AG09309 (cell line): Measurements from ENCODE around the gene DNAH7.

Source experiments
- DNase-seq: peaks from one replicate; pipeline ENCODE4 v3.0.0-alpha.2; 2010; ENCODE audit warnings: low read depth
- H3K4me3 ChIP-seq: 2 replicates; pipeline ENCODE4 v1.5.1; 2011; ENCODE audit warnings: mild to moderate bottlenecking, low read depth, low read length, moderate library complexity; ENCODE audit not compliant: control insufficient read depth
- TF ChIP-seq, protein P1 (sequence below): IDR thresholded peaks from 2 replicates; pipeline ENCODE4 v1.5.1; 2011; ENCODE audit warnings: mild to moderate bottlenecking, low read depth, low read length, inconsistent platforms; ENCODE audit not compliant: insufficient read depth, control insufficient read depth; ENCODE audit errors: missing control alignments

DNAH7 gene

DNA sequence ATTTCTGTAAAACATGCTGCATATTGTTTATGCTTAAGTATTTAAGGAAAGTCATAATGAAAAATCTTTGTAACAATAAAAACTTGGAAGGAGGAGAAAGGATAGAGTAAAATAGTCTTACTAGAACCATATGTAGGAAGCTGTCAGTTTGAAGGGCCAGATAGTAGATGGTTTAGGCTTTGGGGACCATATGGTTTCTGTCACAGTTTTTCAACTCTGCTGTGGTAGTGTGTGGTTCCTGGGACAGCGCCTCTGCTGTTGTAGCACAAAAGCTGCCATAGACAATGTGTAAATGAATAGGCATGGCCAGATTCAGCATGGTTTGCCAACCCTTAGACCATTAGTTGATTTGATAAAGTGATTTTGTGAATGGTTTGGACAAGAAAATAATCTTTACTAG is 336.1 kb downstream of the DNAH7 start:
- no peak for DNase-seq
- no peak overlapping the region for H3K4me3 ChIP-seq
- TF ChIP-seq, protein P1, sequence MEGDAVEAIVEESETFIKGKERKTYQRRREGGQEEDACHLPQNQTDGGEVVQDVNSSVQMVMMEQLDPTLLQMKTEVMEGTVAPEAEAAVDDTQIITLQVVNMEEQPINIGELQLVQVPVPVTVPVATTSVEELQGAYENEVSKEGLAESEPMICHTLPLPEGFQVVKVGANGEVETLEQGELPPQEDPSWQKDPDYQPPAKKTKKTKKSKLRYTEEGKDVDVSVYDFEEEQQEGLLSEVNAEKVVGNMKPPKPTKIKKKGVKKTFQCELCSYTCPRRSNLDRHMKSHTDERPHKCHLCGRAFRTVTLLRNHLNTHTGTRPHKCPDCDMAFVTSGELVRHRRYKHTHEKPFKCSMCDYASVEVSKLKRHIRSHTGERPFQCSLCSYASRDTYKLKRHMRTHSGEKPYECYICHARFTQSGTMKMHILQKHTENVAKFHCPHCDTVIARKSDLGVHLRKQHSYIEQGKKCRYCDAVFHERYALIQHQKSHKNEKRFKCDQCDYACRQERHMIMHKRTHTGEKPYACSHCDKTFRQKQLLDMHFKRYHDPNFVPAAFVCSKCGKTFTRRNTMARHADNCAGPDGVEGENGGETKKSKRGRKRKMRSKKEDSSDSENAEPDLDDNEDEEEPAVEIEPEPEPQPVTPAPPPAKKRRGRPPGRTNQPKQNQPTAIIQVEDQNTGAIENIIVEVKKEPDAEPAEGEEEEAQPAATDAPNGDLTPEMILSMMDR = no peak

DNA sequence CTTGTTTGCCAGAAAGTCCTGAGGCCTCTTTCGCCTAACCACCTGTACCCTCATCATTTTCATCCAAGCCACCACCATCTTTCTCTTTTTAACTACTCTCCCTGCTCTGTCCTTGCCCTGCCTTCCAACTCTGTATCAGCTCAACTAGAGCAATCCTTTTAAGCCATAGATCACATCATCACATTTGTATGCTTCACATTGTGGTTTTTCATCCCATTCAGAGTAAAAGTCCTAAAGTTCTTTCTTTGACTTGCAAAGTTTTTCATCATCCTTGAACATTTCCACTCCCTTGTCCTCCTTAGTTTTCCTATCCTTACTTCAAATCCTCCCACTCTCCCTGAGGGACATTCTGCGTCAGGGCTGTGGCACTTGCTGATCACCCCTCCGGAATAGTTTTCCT is 337.7 kb downstream of the DNAH7 start:
- no peak overlapping the region for H3K4me3 ChIP-seq
- TF ChIP-seq, protein P1 = no peak
- no peak for DNase-seq

DNA sequence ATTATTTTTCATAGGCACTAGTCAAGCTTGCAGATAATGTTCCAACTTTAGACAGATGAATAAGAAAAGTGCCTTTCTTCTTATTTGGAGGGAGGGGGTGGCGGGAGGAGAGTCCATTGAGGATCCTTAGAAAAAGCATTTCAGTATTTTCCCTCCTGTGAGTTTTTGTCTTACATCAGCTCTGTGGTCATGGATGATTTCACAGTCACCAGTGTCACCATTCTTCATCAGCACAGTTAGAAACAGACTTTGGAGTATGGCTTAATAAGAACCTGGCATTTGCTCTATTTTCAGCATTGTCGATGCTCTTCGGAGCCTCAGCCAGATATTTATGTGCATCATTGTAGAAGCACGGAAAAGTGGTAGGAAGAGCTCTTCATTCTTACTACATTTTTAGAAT is 341.5 kb downstream of the DNAH7 start:
- H3K4me3 ChIP-seq = no peak overlapping the region
- no peak for DNase-seq
- TF ChIP-seq, protein P1 = no peak

DNA sequence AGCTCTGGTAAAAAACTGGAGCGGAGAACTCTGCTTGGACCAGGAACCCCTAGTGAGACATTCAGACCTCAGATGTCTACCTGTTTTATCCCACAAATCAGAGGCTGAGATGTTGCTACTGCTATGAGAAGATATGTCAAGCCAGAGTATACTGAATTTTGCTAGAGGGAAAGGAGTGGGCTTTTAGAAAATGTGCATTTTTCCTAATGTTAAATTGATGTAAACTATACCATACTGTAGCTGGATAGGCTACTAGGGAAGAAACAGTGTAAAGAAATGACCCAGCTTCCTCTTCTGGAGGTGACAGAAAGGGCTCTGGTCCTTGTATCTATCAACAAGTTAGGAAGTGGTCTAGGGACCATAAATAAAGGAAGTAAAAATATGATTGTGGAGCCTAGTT is 346.6 kb downstream of the DNAH7 start:
- DNase-seq = no peak
- TF ChIP-seq, protein P1 = no peak
- no peak overlapping the region for H3K4me3 ChIP-seq

DNA sequence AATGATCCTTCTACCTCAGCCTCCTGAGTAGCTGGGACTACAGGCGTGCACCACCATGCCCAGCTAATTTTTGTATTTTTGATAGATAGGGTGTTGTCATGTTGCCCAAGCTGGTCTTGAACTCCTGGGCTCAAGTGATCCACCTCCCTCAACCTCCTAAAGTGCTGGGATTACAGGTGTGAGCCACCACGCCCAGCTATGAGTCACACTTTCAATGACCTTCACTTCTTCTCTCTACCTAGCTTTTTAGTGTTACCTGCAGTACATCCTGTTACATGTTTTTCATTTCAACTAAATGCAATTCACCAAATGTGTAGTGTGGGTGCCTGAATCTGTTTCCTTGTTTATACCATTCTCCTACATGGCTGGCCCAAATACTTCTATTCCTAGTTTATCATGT is 347.6 kb downstream of the DNAH7 start:
- TF ChIP-seq, protein P1 = no peak
- H3K4me3 ChIP-seq = no peak overlapping the region
- DNase-seq = no peak

DNA sequence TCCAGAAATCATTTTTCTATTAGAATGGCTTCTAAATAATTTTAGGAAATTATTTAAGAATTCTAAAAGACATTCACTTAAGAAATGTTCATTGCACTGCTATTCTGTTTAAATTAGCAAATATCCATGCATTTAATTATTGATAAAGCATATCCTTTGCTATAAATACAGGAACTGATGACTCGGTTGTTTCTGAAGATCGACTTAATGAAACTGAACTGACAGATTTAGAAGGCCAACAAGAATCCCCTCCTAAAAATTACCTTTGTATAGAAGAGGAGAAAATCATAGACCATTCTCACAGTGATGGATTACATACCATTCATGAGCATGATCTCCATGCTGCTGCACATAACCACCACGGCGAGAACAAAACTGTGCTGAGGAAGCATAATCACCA is 352.2 kb downstream of the DNAH7 start:
- TF ChIP-seq, protein P1 = no peak
- H3K4me3 ChIP-seq = no peak overlapping the region
- DNase-seq = no peak

DNA sequence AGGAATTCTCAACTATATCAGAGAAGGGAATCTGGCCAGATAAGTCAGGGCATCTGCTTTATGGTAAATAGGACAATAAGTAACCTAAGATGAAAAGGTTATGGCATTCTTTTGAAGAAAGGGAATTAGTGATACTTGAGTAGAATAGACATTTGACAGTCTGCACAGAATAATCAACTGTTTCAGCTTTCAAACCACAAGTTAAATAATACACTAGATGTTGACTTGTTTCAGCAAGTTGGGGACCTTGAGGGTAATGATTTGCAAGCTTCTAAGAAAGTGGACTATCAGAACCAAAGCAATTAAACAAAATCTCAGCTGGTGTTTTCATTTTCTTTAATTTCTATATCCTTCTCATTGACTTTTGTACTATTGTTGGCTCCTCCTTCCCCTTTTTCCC is 357.2 kb downstream of the DNAH7 start:
- TF ChIP-seq, protein P1 = no peak
- no peak for DNase-seq
- H3K4me3 ChIP-seq = no peak overlapping the region
